IMR-90 (cell line): Measurements from ENCODE around the gene TRPM8. TPM values are rescaled to one million over a fixed set of nuclear protein-coding genes. Genes with fewer than 3 reads are reported as not detected.

Experiments used
- ATAC-seq: fragments of 200-7000 bp; cut with Tn5 transposase; 2 replicates; pipeline ENCODE4 v1.9.1; 2020; ENCODE audit warnings: low read depth, mild to moderate bottlenecking, moderate library complexity
- Bru-seq: library from RNA; stranded (reverse); fragments of 400-500 nt; gene quantifications from one replicate; lab custom pipeline; 2021; lab: Mats Ljungman, UMichigan
- BruChase-seq, 2 experiments: library from RNA; stranded (reverse); fragments of 400-500 nt; gene quantifications; one replicate each; lab custom pipeline; 2021; lab: Mats Ljungman, UMichigan
- BruUV-seq: library from RNA; stranded (reverse); fragments of 400-500 nt; replicated peaks from 2 replicates; lab custom pipeline; 2021; lab: Mats Ljungman, UMichigan
- CTCF ChIA-PET: fragments of 300-600 bp; formaldehyde crosslinking; extraction: SDS; loops from one replicate; lab custom pipeline; 2021; ENCODE audit warnings: antibody characterized with exemption; lab: Yijun Ruan, JAX
- POLR2A ChIA-PET: fragments of 300-600 bp; sonication (Branson Sonifier 250); formaldehyde crosslinking; loops from one replicate; lab custom pipeline; 2022; ENCODE audit warnings: antibody characterized with exemption; ENCODE audit not compliant: unreplicated experiment; lab: Charles Lee
- DNase-seq: peaks from one replicate; pipeline ENCODE4 v3.0.0; 2013
- H2AFZ ChIP-seq: replicated peaks from 2 replicates; pipeline ENCODE3; 2013; ENCODE audit warnings: low read length, mild to moderate bottlenecking; ENCODE audit not compliant: poor library complexity
- H2AK5ac ChIP-seq: 2 replicates; pipeline ENCODE4 v1.6.1; 2013; ENCODE audit warnings: low read depth, low read length, inconsistent platforms
- H2AK9ac ChIP-seq: replicated peaks from 2 replicates; pipeline ENCODE3; 2013; ENCODE audit warnings: mild to moderate bottlenecking, low read depth, low read length, moderate library complexity; ENCODE audit not compliant: poor library complexity
- H2BK120ac ChIP-seq: 2 replicates; pipeline ENCODE4 v1.6.1; 2013; ENCODE audit warnings: low read depth, low read length, inconsistent platforms
- H2BK15ac ChIP-seq: 3 replicates; pipeline ENCODE4 v1.6.1; 2013; ENCODE audit warnings: low read depth, low read length, inconsistent platforms
- H2BK20ac ChIP-seq: 2 replicates; pipeline ENCODE4 v1.6.1; 2013; ENCODE audit warnings: low read depth, mild to moderate bottlenecking, inconsistent platforms, low read length, moderate library complexity
- H2BK5ac ChIP-seq: 2 replicates; pipeline ENCODE4 v1.6.1; 2013; ENCODE audit warnings: mild to moderate bottlenecking, low read depth, low read length, inconsistent platforms; ENCODE audit not compliant: poor library complexity, severe bottlenecking
- H3K14ac ChIP-seq: replicated peaks from 2 replicates; pipeline ENCODE4 v1.6.1; 2013; ENCODE audit warnings: low read depth, low read length, inconsistent platforms
- H3K18ac ChIP-seq: 2 replicates; pipeline ENCODE4 v1.6.1; 2013; ENCODE audit warnings: low read depth, low read length, control low read depth
- H3K23ac ChIP-seq: 2 replicates; pipeline ENCODE4 v1.6.1; 2013; ENCODE audit warnings: low read depth, low read length, inconsistent platforms
- H3K27ac ChIP-seq: 2 replicates; pipeline ENCODE4 v1.5.1; 2013; ENCODE audit warnings: mild to moderate bottlenecking, control low read depth, low read length; ENCODE audit not compliant: insufficient read depth
- H3K27me3 ChIP-seq: 2 replicates; pipeline ENCODE4 v1.6.1; 2013; ENCODE audit warnings: low read length; ENCODE audit not compliant: control insufficient read depth, insufficient read depth
- H3K36me3 ChIP-seq: 2 replicates; pipeline ENCODE4 v1.6.1; 2013; ENCODE audit warnings: low read length, mixed read lengths; ENCODE audit not compliant: control insufficient read depth, insufficient read depth
- H3K4ac ChIP-seq: 2 replicates; pipeline ENCODE4 v1.6.1; 2013; ENCODE audit warnings: low read depth, low read length, inconsistent platforms
- H3K4me1 ChIP-seq: 2 replicates; pipeline ENCODE4 v1.6.1; 2013; ENCODE audit warnings: low read length, mixed read lengths; ENCODE audit not compliant: control insufficient read depth, insufficient read depth
- H3K4me2 ChIP-seq: 2 replicates; pipeline ENCODE4 v1.6.1; 2013; ENCODE audit warnings: low read depth, mild to moderate bottlenecking, control low read depth, low read length, moderate library complexity
- H3K4me3 ChIP-seq: 2 replicates; pipeline ENCODE4 v1.5.1; 2013; ENCODE audit warnings: low read depth, mild to moderate bottlenecking, control low read depth, low read length, moderate library complexity; ENCODE audit not compliant: insufficient read depth
- H3K56ac ChIP-seq: 2 replicates; pipeline ENCODE4 v1.6.1; 2013; ENCODE audit warnings: low read length, inconsistent platforms; ENCODE audit not compliant: insufficient read depth; ENCODE audit errors: extremely low read depth
- H3K79me1 ChIP-seq, 2 experiments: 2 replicates each; pipeline ENCODE4 v1.6.1; 2013; ENCODE audit warnings: low read length in 2 of 2, inconsistent platforms in 1 of 2, low read depth in 1 of 2
- H3K9ac ChIP-seq: 2 replicates; pipeline ENCODE4 v1.6.1; 2013; ENCODE audit warnings: low read depth, low read length, control low read depth
- H3K9me1 ChIP-seq: 2 replicates; pipeline ENCODE4 v1.6.1; 2013; ENCODE audit warnings: low read length, inconsistent platforms; ENCODE audit not compliant: insufficient read depth
- H3K9me3 ChIP-seq: 2 replicates; pipeline ENCODE4 v1.6.1; 2013; ENCODE audit warnings: low read length; ENCODE audit not compliant: control insufficient read depth, insufficient read depth
- H4K20me1 ChIP-seq: 2 replicates; pipeline ENCODE4 v1.6.1; 2013; ENCODE audit warnings: low read length, inconsistent platforms; ENCODE audit not compliant: insufficient read depth
- H4K5ac ChIP-seq: 2 replicates; pipeline ENCODE4 v1.6.1; 2013; ENCODE audit warnings: mild to moderate bottlenecking, low read depth, low read length, control low read depth
- H4K8ac ChIP-seq, 2 experiments: 2 replicates each; pipeline ENCODE4 v1.6.1; 2013; ENCODE audit warnings: low read depth in 2 of 2, low read length in 2 of 2, control low read depth in 1 of 2, inconsistent platforms in 1 of 2
- H4K91ac ChIP-seq: 2 replicates; pipeline ENCODE4 v1.6.1; 2013; ENCODE audit warnings: low read depth, low read length, inconsistent platforms; ENCODE audit not compliant: insufficient read depth
- BHLHE40 ChIP-seq: fragments of 150-350 bp; IDR thresholded peaks from 2 replicates; pipeline ENCODE4 v1.6.1; 2016; ENCODE audit warnings: mild to moderate bottlenecking, low read depth, low read length
- CEBPB ChIP-seq: IDR thresholded peaks from 2 replicates; pipeline ENCODE4 v1.6.1; 2012; ENCODE audit warnings: low read depth, low read length, improper control_type of control experiment
- CHD1 ChIP-seq: IDR thresholded peaks from 2 replicates; pipeline ENCODE4 v1.6.1; 2012; ENCODE audit warnings: low read depth, low read length, improper control_type of control experiment
- ELK1 ChIP-seq: fragments of 150-350 bp; IDR thresholded peaks from 2 replicates; pipeline ENCODE4 v1.6.1; 2016; ENCODE audit warnings: low read depth, mild to moderate bottlenecking, low read length, moderate library complexity, borderline replicate concordance
- FOS ChIP-seq: fragments of 150-350 bp; IDR thresholded peaks from 2 replicates; pipeline ENCODE4 v1.6.1; 2016; ENCODE audit warnings: low read depth, low read length
- MAFK ChIP-seq: IDR thresholded peaks from 2 replicates; pipeline ENCODE4 v1.6.1; 2012; ENCODE audit warnings: low read depth, low read length, improper control_type of control experiment
- MAZ ChIP-seq: IDR thresholded peaks from 2 replicates; pipeline ENCODE4 v1.6.1; 2012; ENCODE audit warnings: low read depth, mild to moderate bottlenecking, low read length, improper control_type of control experiment, moderate library complexity, borderline replicate concordance
- MXI1 ChIP-seq: IDR thresholded peaks from 2 replicates; pipeline ENCODE4 v1.6.1; 2012; ENCODE audit warnings: low read depth, mild to moderate bottlenecking, low read length, moderate library complexity, borderline replicate concordance
- NFE2L2 ChIP-seq: fragments of 150-350 bp; IDR thresholded peaks from 2 replicates; pipeline ENCODE4 v1.6.1; 2016; ENCODE audit warnings: low read depth, mild to moderate bottlenecking, low read length
- POLR2A ChIP-seq: IDR thresholded peaks from 2 replicates; pipeline ENCODE4 v1.6.1; 2012; ENCODE audit warnings: mild to moderate bottlenecking, low read depth, low read length
- RAD21 ChIP-seq: IDR thresholded peaks from 2 replicates; pipeline ENCODE4 v1.6.1; 2012; ENCODE audit warnings: low read length, improper control_type of control experiment
- RFX5 ChIP-seq: IDR thresholded peaks from 2 replicates; pipeline ENCODE4 v1.8.0; 2012; ENCODE audit warnings: low read depth, mild to moderate bottlenecking, low read length, moderate library complexity
- SMC3 ChIP-seq: fragments of 150-350 bp; IDR thresholded peaks from 2 replicates; pipeline ENCODE4 v1.6.1; 2016; ENCODE audit warnings: low read depth, mild to moderate bottlenecking, antibody characterized with exemption, low read length, moderate library complexity
- USF2 ChIP-seq: fragments of 150-350 bp; IDR thresholded peaks from 2 replicates; pipeline ENCODE4 v1.6.1; 2017; ENCODE audit warnings: mild to moderate bottlenecking, antibody characterized with exemption, low read length, low read depth
- WGBS, 2 experiments: methylation state at CpG; one replicate each; pipeline versions ENCODE4 v1.1.5 to v1.1.7; 2013; ENCODE audit warnings: missing lambda C conversion rate in 2 of 2; ENCODE audit not compliant: insufficient read length in 1 of 2; ENCODE audit errors: extremely low coverage in 2 of 2; 5-methylcytosine and 5-hydroxymethylcytosine counted together
- dilution Hi-C: fragments of 300-500 bp; cut with HindIII; formaldehyde crosslinking; loops from one replicate; pipeline ENCODE4 v1.14.3; 2018; ENCODE audit warnings: low sequenced_read_pairs; ENCODE audit not compliant: unreplicated experiment
- in situ Hi-C: fragments of 300-500 bp; cut with MboI; formaldehyde crosslinking; loops from 3 replicates; pipeline ENCODE4 v1.14.3; 2019; ENCODE audit warnings: low sequenced_read_pairs, inconsistent platforms, mixed read lengths
- intact Hi-C: fragments of 100-400 bp; cut with micrococcal nuclease; formaldehyde crosslinking; loops from 2 replicates; pipeline ENCODE4 v1.10.0; 2022
- long read RNA-seq: library from polyadenylated mRNA; unstranded; transcript quantifications from one replicate; pipeline ENCODE4 v2.0.0, GENCODE V29; 2021; ENCODE audit not compliant: unreplicated experiment
- polyA plus RNA-seq, 3 experiments: library from polyadenylated mRNA; depleted of rRNA; stranded (reverse); fragments of >200 nt; gene quantifications; 2 replicates each; pipeline ENCODE4 v1.2.3, GENCODE V29; 2012; ENCODE audit warnings: low replicate concordance in 1 of 3
- total RNA-seq: library from RNA; depleted of rRNA; stranded (reverse); fragments of >200 nt; gene quantifications from 2 replicates; pipeline ENCODE4 v1.2.3, GENCODE V29; 2012; rRNA removed
- TF ChIP-seq, protein P1 (sequence below): conservative IDR thresholded peaks from 2 replicates; pipeline ENCODE4 v1.5.1; 2012; ENCODE audit warnings: mild to moderate bottlenecking, low read depth, low read length, improper control_type of control experiment

Gene TRPM8
- total RNA-seq, result not detected in 2 replicates
- 0.10 TPM in 1 of 2 replicates, not detected in the other for polyA plus RNA-seq (2012; rRNA removed)
- polyA plus RNA-seq (2012; cell fraction: cytosol; rRNA removed), result not detected in 2 replicates
- not detected in 2 replicates for polyA plus RNA-seq (2012; cell fraction: nucleus; rRNA removed; ENCODE audit: low replicate concordance)
- percentile 1 among the genes with signal in this experiment for Bru-seq, nascent RNA
- percentile 3 among the genes with signal in this experiment for BruChase-seq, experiment 1, labeled RNA remaining after a 6-hour chase
- BruChase-seq, experiment 2, labeled RNA remaining after a 2-hour chase, result percentile 2 among the genes with signal in this experiment
- long read RNA-seq, result 0 reads

- Histone ChIP-seq H3K4ac (no peak within 1 kb of the TSS), H3K9me3 (no peaks in the 10 kb centered on the region), H3K56ac (no peak within 1 kb of the TSS), H2BK5ac (no peak within 1 kb of the TSS), H3K36me3 (no peaks in the 10 kb centered on the region), H3K14ac (no peak within 1 kb of the TSS), H2BK120ac (no peak within 1 kb of the TSS), H3K4me1 (peaks cover 3% of the 10 kb centered on the region; the same call in 1 of the 2 replicates), H3K27ac (no peak within 1 kb of the TSS), H3K9me1 (no peaks in the 10 kb centered on the region), H3K27me3 (peaks cover 3% of the 10 kb centered on the region), H3K23ac (no peak within 1 kb of the TSS), H3K4me3 (no peak within 1 kb of the TSS), H2AK5ac (no peak within 1 kb of the TSS), H3K4me2 (no peak within 1 kb of the TSS), H4K5ac (no peak within 1 kb of the TSS), H4K8ac (no peak within 1 kb of the TSS), H4K20me1 (no peaks in the 10 kb centered on the region; the same call in 1 of the 2 replicates), H2BK15ac (no peak within 1 kb of the TSS), H4K91ac (no peak within 1 kb of the TSS), H2AK9ac (no peak within 1 kb of the TSS), H2BK20ac (no peak within 1 kb of the TSS), H3K9ac (no peak within 1 kb of the TSS), H3K18ac (no peak within 1 kb of the TSS), H2AFZ (no peak within 1 kb of the TSS), H3K79me1 (no peaks in the 10 kb centered on the region)
- in situ Hi-C loops (no loop called here), dilution Hi-C loops (no loop called here), intact Hi-C loops (no loop called here)
- POLR2A ChIA-PET, result no interaction called here
- no TSS peak for BruUV-seq
- DNase-seq, result no peak
- WGBS, 2 experiments, result no CpG with 5 or more reads among the region's 5 CpGs
- CTCF ChIA-PET, result interaction anchor here (2.3 kb wide), 1 partner anchor 11 kb away, joined by 7 read pairs; no protein-coding TSS in a partner anchor
- ATAC-seq, result no peak
- TF ChIP-seq RAD21 (no peak), USF2 (no peak), FOS (no peak), POLR2A (no peak), MAZ (no peak), NFE2L2 (no peak), MXI1 (no peak), BHLHE40 (no peak), ELK1 (no peak), CEBPB (no peak), CHD1 (no peak), SMC3 (no peak), MAFK (no peak), RFX5 (no peak)
- TF ChIP-seq, protein P1, sequence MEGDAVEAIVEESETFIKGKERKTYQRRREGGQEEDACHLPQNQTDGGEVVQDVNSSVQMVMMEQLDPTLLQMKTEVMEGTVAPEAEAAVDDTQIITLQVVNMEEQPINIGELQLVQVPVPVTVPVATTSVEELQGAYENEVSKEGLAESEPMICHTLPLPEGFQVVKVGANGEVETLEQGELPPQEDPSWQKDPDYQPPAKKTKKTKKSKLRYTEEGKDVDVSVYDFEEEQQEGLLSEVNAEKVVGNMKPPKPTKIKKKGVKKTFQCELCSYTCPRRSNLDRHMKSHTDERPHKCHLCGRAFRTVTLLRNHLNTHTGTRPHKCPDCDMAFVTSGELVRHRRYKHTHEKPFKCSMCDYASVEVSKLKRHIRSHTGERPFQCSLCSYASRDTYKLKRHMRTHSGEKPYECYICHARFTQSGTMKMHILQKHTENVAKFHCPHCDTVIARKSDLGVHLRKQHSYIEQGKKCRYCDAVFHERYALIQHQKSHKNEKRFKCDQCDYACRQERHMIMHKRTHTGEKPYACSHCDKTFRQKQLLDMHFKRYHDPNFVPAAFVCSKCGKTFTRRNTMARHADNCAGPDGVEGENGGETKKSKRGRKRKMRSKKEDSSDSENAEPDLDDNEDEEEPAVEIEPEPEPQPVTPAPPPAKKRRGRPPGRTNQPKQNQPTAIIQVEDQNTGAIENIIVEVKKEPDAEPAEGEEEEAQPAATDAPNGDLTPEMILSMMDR, result no peak
Measured at GRCh38 chr2:233917116-233917515, at the start of gene TRPM8. TSS of gene TRPM8 (plus strand) at chr2:233917373. CDS start at chr2:233926538, 9,165 bp downstream.
